Measurements from ENCODE around the gene GLIS1. TPM values are rescaled to one million over a fixed set of nuclear protein-coding genes. Genes with fewer than 3 reads are reported as not detected.

GLIS1 gene
- total RNA-seq, 1 experiment from 2014 or later: 0.28 TPM

GRCh38 chr1:53473463-53473862 lies 265.5 kb downstream of the GLIS1 start:
- H3K27ac ChIP-seq (ENCODE audit: insufficient read length, low read depth, low read length): no peak overlapping the region
- H3K9me3 ChIP-seq (ENCODE audit: control insufficient read depth, low read depth, low read length): no peaks in the 10 kb centered on the region
- H3K9me3 Mint-ChIP-seq: peaks cover 3 to 6% of the 10 kb centered on the region in 2 experiments; a peak in 2 of 5 replicates
- H3K4me1 ChIP-seq (ENCODE audit: insufficient read depth, low read length): peaks cover 2% of the 10 kb centered on the region; the same call in 1 of the 2 replicates
- no peak overlapping the region for H2BK15ac ChIP-seq (ENCODE audit: low read depth, low read length)
- H3K27me3 Mint-ChIP-seq (ENCODE audit: low read depth): peaks cover 32% of the 10 kb centered on the region
- no peak overlapping the region for H2AFZ ChIP-seq (ENCODE audit: low read length)
- H3K36me3 Mint-ChIP-seq (ENCODE audit: insufficient read depth in 1 of 3, low read depth in 3 of 3): peaks cover 0 to 4% (median 0%) of the 10 kb centered on the region in 3 experiments; a peak in 1 of 7 replicates
- H4K20me1 ChIP-seq (ENCODE audit: control insufficient read depth, insufficient read depth, insufficient read length): no peaks in the 10 kb centered on the region
- H3K4me1 Mint-ChIP-seq: peaks cover 13 to 19% of the 10 kb centered on the region in 2 experiments
- H3K79me1 ChIP-seq (ENCODE audit: insufficient read depth, low read depth, low read length, poor library complexity, severe bottlenecking): no peaks in the 10 kb centered on the region
- no peak overlapping the region for H3K18ac ChIP-seq (ENCODE audit: insufficient read length, low read depth, low read length)
- no peak overlapping the region for H2BK120ac ChIP-seq (ENCODE audit: low read depth, low read length, poor library complexity, severe bottlenecking)
- no peak overlapping the region for H3K14ac ChIP-seq (ENCODE audit: insufficient read depth, low read length)
- WGBS (ENCODE audit: extremely low coverage, insufficient read length, low lambda C conversion rate): no CpG with 5 or more reads among the region's 3 CpGs
- DNase-seq: no peak
- H3T11ph ChIP-seq (ENCODE audit: low read length): no peak overlapping the region
- no peak overlapping the region for H3K9ac ChIP-seq (ENCODE audit: extremely low read depth, insufficient read length, low read length)
- H2BK20ac ChIP-seq (ENCODE audit: low read depth, low read length, poor library complexity, severe bottlenecking): no peak overlapping the region
- no peak overlapping the region for H3K23ac ChIP-seq (ENCODE audit: insufficient read length, low read depth, low read length)
- no peaks in the 10 kb centered on the region for H3K79me2 ChIP-seq (ENCODE audit: insufficient read depth, low read length)
- no peak overlapping the region for H4K8ac ChIP-seq (replicated peaks; ENCODE audit: insufficient read length, low read depth, low read length)
- no peak overlapping the region for H4K5ac ChIP-seq (ENCODE audit: insufficient read length, low read depth, low read length)
- H3K27me3 ChIP-seq (ENCODE audit: insufficient read depth, low read length): peaks cover 4% of the 10 kb centered on the region
- H3K4me3 Mint-ChIP-seq: no peak overlapping the region
- no peak overlapping the region for H2AK5ac ChIP-seq (ENCODE audit: insufficient read length, low read length)
- H3K4ac ChIP-seq (ENCODE audit: low read depth, low read length): no peak overlapping the region
- H4K91ac ChIP-seq (ENCODE audit: insufficient read length, low read depth, low read length): no peak overlapping the region
- H3K4me2 ChIP-seq (ENCODE audit: insufficient read depth, insufficient read length, low read length): no peak overlapping the region
- no peak overlapping the region for H3K27ac Mint-ChIP-seq
- no peaks in the 10 kb centered on the region for H3K23me2 ChIP-seq (ENCODE audit: insufficient read length, low read depth, low read length, poor library complexity, severe bottlenecking)
- no peak overlapping the region for H2BK12ac ChIP-seq (ENCODE audit: insufficient read length, low read depth, low read length)
- no peak overlapping the region for H2BK5ac ChIP-seq (ENCODE audit: insufficient read length, low read length)
- TF ChIP-seq CTCF (conservative IDR thresholded peaks at IDR 0.05): peak; percentile 52
- H3K56ac ChIP-seq (ENCODE audit: insufficient read length, low read depth, low read length): no peak overlapping the region
